Activated T-helper 1 cell treated with Interleukin-2 at 50 U/mL for 16 hours (primary cell): ENCODE results near the gene MGST3.
"Not testable (repeated sequence)": the region's sequence is repeated elsewhere in the genome, so short reads cannot be mapped to it uniquely, and the experiment has no call there.

ENCODE experiments used
- DNase-seq: peaks from one replicate; pipeline ENCODE4 v3.0.0-alpha.2; 2020; ENCODE audit warnings: low read depth

The MGST3 gene

GRCh38 chr1:165698761-165699052 is 67.7 kb downstream of the MGST3 start:
- no peak for DNase-seq

GRCh38 chr1:165699577-165699976 is 68.5 kb downstream of the MGST3 start:
- no peak for DNase-seq

DNA sequence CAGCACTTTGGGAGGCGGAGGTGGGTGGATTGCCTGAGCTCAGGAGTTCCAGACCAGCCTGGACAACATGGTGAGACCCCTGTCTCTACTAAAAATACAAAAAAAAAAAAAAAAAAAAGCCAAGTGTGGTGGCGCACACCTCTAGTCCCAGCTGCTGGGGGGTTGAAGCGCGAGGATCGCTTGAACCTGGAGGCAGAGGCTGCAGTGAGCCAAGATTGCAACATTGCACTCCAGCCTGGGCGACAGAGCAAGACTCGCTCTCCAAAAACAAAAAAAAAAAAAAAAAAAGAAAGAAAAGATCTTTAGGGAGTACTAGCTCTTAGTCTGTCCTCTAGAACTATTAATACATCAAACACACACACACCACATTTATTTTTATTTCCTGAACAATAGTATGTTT is 70.9 kb downstream of the MGST3 start:
- not testable (repeated sequence) for DNase-seq

DNA sequence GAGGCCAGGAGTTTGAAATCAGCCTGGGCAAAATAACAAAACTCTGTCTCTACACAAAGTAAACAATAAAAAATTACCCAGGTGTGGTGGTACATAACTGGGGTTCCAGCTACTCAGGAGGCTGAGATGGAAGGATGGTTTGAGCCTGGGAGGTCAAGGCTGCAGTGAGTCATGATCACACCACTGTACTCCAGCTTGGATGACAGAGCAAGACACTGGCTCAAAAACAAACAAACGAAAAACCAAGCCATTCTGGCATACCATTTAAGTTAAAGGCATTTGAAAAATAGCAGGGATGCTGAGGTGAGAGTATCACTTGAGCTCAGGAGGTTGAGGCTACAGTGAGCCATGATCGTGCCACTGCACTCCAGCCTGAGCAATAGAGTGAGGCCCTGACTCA is 72.6 kb downstream of the MGST3 start:
- DNase-seq = no peak
